Measurements from ENCODE around the gene ESPN.

The ESPN gene

GRCh38 chr1:6500544-6501278 lies 76.1 kb downstream of the ESPN start:
- DNase-seq: peak in 1 of 2 experiments; percentile 47

GRCh38 chr1:6501279-6501813 lies 76.8 kb downstream of the ESPN start:
- no peak for DNase-seq

- DNase-seq: no peak
These were observed 77.7 kb downstream of the ESPN start for GRCh38 chr1:6502000-6502891.

GRCh38 chr1:6503884-6504602 lies 79.5 kb downstream of the ESPN start:
- DNase-seq: no peak

- no peak for DNase-seq
These were observed 80.3 kb downstream of the ESPN start for GRCh38 chr1:6504887-6505286.

GRCh38 chr1:6505367-6506209 lies 81.0 kb downstream of the ESPN start:
- no peak for DNase-seq

- DNase-seq: no peak
These were observed 81.8 kb downstream of the ESPN start for GRCh38 chr1:6506210-6507036.

- DNase-seq: no peak
These were observed 82.5 kb downstream of the ESPN start for GRCh38 chr1:6507037-6507428.

- DNase-seq: peak; percentile 70 to 86
These were observed 82.9 kb downstream of the ESPN start for GRCh38 chr1:6507461-6507911.

- DNase-seq: peak in 1 of 2 experiments; percentile 70
These were observed 83.7 kb downstream of the ESPN start for GRCh38 chr1:6508154-6508815.

GRCh38 chr1:6508816-6509189 lies 84.2 kb downstream of the ESPN start:
- no peak for DNase-seq

- DNase-seq: no peak
These were observed 84.8 kb downstream of the ESPN start for GRCh38 chr1:6509220-6509918.

GRCh38 chr1:6509919-6510291 lies 85.3 kb downstream of the ESPN start:
- DNase-seq: no peak

- no peak for DNase-seq
These were observed 85.9 kb downstream of the ESPN start for GRCh38 chr1:6510493-6510892.

Measured in NCI-H446 (cell line).